Sigmoid colon (tissue), 4 donors: ENCODE data around the gene PARD3.

Source experiments
- POLR2A ChIP-seq, 2 donors: fragments of 450-650 bp; IDR thresholded peaks; one replicate each; pipeline ENCODE4 v1.6.1; 2016; ENCODE audit warnings: antibody characterized with exemption in 2 of 2, mild to moderate bottlenecking in 2 of 2, moderate library complexity in 2 of 2
- POLR2AphosphoS5 ChIP-seq, 4 donors: sonication (generic); formaldehyde crosslinking; IDR thresholded peaks; one replicate each; pipeline ENCODE4 v1.6.1; 2017; ENCODE audit warnings: antibody characterized with exemption in 4 of 4
- TF ChIP-seq, protein P1 (sequence below), 4 experiments: fragments of 450-650 bp in 3 of 4; fragments of 200-600 bp in 1 of 4; IDR thresholded peaks; one replicate each; pipeline ENCODE4 v1.5.1; 2016 to 2019; ENCODE audit warnings: antibody characterized with exemption in 4 of 4, mild to moderate bottlenecking in 3 of 4, moderate library complexity in 2 of 4

DNA sequence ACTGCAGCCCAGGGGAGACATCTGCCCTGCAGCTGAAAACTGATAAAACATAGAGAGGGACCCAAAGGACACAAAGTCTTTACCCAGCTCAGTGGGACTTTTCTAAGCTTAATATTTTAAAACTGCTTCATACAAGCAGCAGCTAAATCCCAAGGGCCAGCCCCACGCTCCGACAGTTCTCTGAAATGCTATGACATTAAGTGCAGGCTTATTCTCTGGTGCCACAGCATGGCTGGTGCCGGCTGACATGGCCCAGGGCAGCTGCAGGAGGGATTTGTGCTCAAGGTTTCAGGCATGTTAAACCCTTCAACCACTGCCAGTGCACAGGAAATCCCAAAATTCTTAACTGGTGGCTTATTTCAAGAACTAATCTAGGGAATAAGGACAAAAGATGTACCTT lies 170.9 kb downstream of the PARD3 start:
- TF ChIP-seq POLR2AphosphoS5 (IDR thresholded peaks at IDR 0.05) (no peak), POLR2A (IDR thresholded peaks at IDR 0.05) (no peak)
- TF ChIP-seq, protein P1, sequence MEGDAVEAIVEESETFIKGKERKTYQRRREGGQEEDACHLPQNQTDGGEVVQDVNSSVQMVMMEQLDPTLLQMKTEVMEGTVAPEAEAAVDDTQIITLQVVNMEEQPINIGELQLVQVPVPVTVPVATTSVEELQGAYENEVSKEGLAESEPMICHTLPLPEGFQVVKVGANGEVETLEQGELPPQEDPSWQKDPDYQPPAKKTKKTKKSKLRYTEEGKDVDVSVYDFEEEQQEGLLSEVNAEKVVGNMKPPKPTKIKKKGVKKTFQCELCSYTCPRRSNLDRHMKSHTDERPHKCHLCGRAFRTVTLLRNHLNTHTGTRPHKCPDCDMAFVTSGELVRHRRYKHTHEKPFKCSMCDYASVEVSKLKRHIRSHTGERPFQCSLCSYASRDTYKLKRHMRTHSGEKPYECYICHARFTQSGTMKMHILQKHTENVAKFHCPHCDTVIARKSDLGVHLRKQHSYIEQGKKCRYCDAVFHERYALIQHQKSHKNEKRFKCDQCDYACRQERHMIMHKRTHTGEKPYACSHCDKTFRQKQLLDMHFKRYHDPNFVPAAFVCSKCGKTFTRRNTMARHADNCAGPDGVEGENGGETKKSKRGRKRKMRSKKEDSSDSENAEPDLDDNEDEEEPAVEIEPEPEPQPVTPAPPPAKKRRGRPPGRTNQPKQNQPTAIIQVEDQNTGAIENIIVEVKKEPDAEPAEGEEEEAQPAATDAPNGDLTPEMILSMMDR (IDR thresholded peaks at IDR 0.05), result no peak
